ENCODE data around the gene STEAP1.
A peak's percentile ranks its signal among the peaks of the same experiment; 100 is the strongest.
"Not testable (repeated sequence)": the region's sequence is repeated elsewhere in the genome, so short reads cannot be mapped to it uniquely, and the experiment has no call there.

Gene STEAP1

GRCh38 chr7:90153943-90154771 is at the start of gene STEAP1:
Gene STEAP1, plus strand, starts transcription at chr7:90154469. Its CDS starts 5,320 bp downstream, at chr7:90159789.
- peak; percentile 86 for DNase-seq

GRCh38 chr7:90114972-90115371 is 39.3 kb upstream of the STEAP1 start:
- not testable (repeated sequence) for DNase-seq

- not testable (repeated sequence) for DNase-seq
Observed at GRCh38 chr7:90118551-90119177, 35.6 kb upstream of the STEAP1 start.

GRCh38 chr7:90119178-90119971 is 34.9 kb upstream of the STEAP1 start:
- peak; percentile 2 for DNase-seq

- DNase-seq: not testable (repeated sequence)
Observed at GRCh38 chr7:90120205-90120604, 34.1 kb upstream of the STEAP1 start.

GRCh38 chr7:90131746-90132145 is 22.5 kb upstream of the STEAP1 start:
- not testable (repeated sequence) for DNase-seq

- DNase-seq: not testable (repeated sequence)
Observed at GRCh38 chr7:90147079-90147960, 6.9 kb upstream of the STEAP1 start.

GRCh38 chr7:90149428-90149827 is 4.8 kb upstream of the STEAP1 start:
- DNase-seq: peak; percentile 20

- DNase-seq: not testable (repeated sequence)
Observed at GRCh38 chr7:90151884-90152283, 2.4 kb upstream of the STEAP1 start.

- DNase-seq: peak; percentile 51
Observed at GRCh38 chr7:90152642-90153253, 1.5 kb upstream of the STEAP1 start.

- no peak for DNase-seq
Observed at GRCh38 chr7:90155206-90155605, 937 bp downstream of the STEAP1 start.

GRCh38 chr7:90157331-90157730 is 3.1 kb downstream of the STEAP1 start:
- not testable (repeated sequence) for DNase-seq

- not testable (repeated sequence) for DNase-seq
Observed at GRCh38 chr7:90157761-90158350, 3.6 kb downstream of the STEAP1 start.

- no peak for DNase-seq
Observed at GRCh38 chr7:90163534-90163933, 9.3 kb downstream of the STEAP1 start.

GRCh38 chr7:90165724-90166123 is 11.5 kb downstream of the STEAP1 start:
- DNase-seq: no peak

- DNase-seq: no peak
Observed at GRCh38 chr7:90166153-90166552, 11.9 kb downstream of the STEAP1 start.

- DNase-seq: no peak
Observed at GRCh38 chr7:90167361-90167760, 13.1 kb downstream of the STEAP1 start.

GRCh38 chr7:90169891-90170290 is 15.6 kb downstream of the STEAP1 start:
- DNase-seq: no peak

GRCh38 chr7:90172121-90172520 is 17.9 kb downstream of the STEAP1 start:
- no peak for DNase-seq

GRCh38 chr7:90172624-90173023 is 18.4 kb downstream of the STEAP1 start:
- no peak for DNase-seq

GRCh38 chr7:90173127-90173844 is 19.0 kb downstream of the STEAP1 start:
- DNase-seq: peak; percentile 28

Measured in activated CD4-positive, alpha-beta T cell treated with anti-CD3 and anti-CD28 coated beads, Interleukin-2, amount 50 U/mL, for 16 hours (primary cell).